HUDEP-2 (cell line): ENCODE measurements around the gene STOM.
A peak's percentile ranks its signal among the peaks of the same experiment; 100 is the strongest.
"Not testable (repeated sequence)": the region's sequence is repeated elsewhere in the genome, so short reads cannot be mapped to it uniquely, and the experiment has no call there.

Experiments
- DNase-seq, 76 experiments: peaks; one replicate each; lab custom pipeline; 2025; ENCODE audit not compliant: unreplicated experiment in 76 of 76; lab: John Stamatoyannopoulos, UW

Gene STOM

DNA sequence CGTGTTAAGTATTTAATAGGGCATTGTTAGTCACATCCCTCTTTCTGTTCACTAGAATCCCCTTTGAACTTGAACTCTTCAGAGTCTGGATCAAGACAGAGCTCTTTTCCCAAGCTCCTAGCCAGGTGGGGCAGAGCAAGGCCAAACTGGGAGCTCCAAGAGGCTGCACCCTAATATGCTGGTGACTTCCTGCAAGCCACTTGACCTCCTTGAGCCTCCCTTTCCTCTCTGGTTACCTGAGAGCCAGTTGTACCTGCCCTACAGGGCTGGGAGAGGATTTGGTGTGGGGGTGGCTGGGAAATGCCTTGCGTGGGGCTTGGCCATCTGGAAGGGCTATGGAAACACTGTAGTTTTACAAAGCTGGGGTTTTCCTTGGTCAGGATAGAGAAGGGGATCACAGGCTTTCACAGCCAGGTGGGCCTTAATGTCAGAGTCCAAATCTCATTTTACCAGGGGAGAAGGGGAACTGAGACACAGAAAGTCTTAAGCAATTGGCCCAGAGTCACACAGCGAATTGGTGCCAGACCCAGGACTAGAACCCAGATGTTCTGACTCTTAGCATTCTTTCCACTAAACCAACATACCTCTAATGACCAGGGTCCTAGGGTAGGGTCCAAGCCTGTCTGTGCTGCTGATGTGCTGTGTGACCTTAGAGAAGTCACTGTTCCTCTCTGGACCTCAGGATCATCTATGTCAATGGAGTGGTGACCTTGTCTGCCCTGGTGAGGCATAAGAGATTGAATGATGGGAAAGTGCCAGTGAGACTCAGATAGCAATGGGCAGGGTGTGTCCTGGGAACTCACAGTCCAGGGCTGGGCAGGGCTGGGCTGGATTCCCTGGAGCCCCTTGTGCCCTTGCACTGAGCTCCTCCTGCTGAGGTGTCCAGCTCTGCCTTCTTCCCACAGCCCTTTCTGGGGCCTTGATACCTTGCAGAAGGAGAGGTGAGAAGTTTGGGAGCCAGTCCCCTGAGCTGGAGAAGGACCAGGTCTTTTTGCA lies 66.3 kb downstream of the STOM start:
- DNase-seq, result no peak

DNA sequence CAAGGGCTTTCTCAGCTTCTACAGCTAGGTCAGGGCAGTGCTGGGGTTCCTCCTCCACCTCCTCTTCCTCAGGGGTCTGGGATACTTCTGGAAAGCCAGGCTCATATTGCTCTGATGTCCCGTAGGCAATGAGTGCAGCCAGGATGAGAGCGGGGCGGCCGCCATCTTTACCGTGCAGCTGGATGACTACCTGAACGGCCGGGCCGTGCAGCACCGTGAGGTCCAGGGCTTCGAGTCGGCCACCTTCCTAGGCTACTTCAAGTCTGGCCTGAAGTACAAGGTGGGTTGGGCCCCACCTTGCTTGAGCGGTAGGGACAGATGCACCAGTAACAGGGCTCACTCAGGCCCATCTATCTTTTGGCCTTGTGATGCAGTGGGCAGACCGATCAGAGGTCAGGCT lies 67.3 kb downstream of the STOM start:
- DNase-seq, result no peak

- DNase-seq, result no peak
Observed at GRCh38 chr9:121302341-121302740, 67.7 kb downstream of the STOM start.

DNA sequence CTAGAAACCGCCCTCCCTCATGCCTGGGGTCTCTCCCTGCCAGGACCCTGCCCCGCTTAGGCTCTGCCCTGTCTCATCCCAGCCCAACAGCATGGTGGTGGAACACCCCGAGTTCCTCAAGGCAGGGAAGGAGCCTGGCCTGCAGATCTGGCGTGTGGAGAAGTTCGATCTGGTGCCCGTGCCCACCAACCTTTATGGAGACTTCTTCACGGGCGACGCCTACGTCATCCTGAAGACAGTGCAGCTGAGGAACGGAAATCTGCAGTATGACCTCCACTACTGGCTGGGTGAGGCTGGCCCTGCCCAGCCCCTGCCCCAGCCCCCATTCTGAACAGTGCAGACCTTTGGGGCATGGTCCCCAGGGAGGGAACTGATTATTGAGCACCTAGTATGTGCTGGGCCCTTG lies 68.2 kb downstream of the STOM start:
- DNase-seq, result no peak

GRCh38 chr9:121300283-121301119 lies 69.5 kb downstream of the STOM start:
- no peak for DNase-seq

DNA sequence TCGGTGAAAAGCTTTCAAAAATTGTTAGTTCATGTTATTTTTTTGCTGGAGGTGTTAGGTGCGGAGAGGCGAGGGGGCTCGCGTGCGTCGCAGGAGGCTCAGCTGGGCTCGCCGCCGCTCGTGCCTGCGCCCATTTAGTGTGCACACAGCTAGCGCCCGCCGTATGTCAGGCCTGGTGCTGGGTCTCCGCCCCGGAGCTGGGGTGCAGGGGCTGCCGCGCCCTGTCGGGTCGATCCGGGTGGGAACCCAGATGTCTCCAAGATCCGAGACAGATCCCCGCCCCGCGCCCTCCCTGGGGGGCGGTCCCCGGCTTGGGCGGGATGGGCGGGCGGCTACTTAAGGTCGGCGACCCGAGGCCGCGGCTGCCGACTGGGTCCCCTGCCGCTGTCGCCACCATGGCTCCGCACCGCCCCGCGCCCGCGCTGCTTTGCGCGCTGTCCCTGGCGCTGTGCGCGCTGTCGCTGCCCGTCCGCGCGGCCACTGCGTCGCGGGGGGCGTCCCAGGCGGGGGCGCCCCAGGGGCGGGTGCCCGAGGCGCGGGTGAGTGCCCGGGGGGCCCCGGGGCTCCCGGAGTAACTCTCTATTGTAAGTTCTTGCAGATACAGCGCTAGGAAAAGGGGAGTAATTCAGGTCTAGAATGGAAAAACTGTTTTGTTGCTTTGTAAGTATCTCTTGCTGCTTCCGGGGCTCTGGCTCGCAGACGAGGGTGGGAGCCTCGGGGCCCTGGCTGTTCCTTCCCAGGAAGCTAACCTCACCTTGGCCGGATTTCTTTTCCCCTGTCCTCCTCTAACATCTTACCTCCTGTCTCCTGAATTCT lies 70.4 kb downstream of the STOM start:
- peak in 1 of 76 experiments; percentile 16 for DNase-seq

DNA sequence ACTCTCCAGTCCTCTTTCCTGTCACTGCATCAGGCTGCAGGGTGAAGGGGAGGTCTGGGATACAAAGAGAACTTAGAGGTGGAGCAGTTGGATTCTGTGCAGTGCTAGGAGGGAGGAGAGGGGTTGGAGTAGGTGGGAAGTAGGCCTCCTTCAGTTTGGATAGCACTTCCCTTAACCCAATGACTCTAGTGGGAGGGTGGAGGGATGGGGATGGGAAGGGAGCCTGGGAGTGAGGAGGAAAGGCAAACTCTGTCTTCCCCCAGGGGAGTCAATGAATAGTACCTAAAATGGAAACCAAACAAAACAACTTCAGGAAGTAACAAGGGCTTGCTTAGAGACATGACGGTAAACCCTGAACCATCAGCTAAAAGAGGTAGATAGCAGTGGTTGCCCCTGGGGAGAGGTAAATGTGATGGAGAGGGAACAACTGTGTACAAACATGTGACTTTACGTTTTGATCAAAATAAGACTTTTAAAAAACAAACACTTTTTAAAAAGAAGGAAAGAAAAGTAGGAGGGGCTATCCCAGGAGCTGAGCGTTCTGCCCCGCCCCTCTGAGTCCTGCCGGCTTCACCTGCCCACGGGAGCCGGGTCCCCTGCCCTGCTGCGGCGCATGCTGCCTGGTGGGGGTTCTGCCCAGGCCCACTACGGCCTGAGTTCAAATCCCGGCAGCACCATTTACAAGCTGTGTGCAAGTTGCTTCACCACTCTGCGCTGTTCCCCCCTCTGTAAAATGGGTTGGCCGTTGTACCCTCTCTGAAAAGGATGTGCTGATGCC lies 71.2 kb downstream of the STOM start:
- DNase-seq, result no peak

GRCh38 chr9:121298016-121298538 lies 72.0 kb downstream of the STOM start:
- no peak for DNase-seq

DNA sequence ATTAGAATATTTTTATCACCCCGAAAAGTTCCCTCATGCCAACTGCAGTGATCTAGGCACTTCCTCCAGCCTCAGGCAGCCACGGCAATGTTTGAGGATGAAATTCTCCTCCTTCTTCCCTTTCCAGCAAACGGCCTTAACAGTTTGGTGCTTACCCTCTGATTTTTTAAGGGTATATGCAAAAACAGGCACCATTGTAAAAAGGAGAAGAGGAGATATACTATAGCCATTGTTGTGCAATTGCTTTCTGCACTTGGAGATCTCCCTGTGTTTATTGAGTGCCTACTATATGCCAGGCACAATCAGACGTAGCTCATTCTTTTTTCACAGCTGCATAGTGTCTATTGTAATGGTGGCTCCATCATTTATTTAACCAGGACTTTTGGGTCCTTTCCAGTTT lies 72.7 kb downstream of the STOM start:
- DNase-seq, result no peak

- DNase-seq, result no peak
Observed at GRCh38 chr9:121296213-121297127, 73.6 kb downstream of the STOM start.

GRCh38 chr9:121295662-121296191 lies 74.3 kb downstream of the STOM start:
- DNase-seq, result no peak

- DNase-seq, result no peak
Observed at GRCh38 chr9:121294866-121295661, 75.0 kb downstream of the STOM start.

DNA sequence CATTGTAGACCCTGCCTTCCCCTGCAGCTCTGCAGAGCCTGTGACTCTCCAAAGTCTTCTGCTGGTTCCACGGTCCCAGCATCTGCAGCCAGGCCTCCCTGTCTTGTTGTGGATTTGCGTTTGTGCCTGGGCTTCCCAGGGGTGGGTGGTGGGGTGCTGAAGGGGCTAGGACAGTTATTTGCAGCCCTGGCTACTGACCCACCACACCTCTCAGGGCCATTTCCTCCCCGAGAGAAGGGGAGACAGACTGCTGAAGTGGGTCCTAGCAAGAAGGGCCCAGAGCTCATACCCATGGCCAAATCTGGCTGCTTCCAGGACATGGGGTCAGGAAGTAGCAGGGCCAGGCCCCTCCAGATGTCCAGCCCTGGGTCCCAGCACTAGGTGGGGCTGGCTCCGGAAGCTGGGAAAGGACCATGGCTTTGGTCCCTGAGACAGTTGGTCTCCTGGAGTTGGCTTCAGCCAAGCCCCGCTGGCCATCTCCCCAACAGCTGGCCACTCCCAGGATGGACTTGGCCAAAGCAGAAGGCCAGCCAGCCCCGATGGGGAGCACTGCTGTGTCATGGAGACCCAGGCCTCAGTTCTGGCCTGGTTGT lies 75.8 kb downstream of the STOM start:
- no peak for DNase-seq

DNA sequence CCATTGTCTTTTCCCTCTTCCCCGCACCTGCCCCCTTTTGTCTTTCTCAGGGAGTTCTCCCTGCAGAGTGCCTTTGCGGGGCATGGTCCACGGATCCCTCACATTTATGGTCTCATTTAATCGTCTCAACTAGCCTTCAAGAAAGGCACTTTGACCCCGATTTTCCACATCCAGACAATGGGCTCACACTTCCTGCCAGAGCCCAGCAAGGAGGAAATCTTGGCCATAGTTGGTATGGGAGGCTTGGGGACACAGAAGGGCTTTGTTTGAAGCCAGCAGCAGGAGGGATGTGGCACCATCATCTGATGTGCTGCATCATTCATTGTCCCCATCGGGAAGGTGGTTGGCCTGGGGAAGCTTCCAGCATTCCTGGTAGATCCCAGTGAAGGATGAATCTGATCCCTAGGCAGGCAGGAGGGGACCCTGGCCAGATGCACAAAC lies 77.2 kb downstream of the STOM start:
- no peak for DNase-seq

GRCh38 chr9:121292051-121292450 lies 78.0 kb downstream of the STOM start:
- no peak for DNase-seq

DNA sequence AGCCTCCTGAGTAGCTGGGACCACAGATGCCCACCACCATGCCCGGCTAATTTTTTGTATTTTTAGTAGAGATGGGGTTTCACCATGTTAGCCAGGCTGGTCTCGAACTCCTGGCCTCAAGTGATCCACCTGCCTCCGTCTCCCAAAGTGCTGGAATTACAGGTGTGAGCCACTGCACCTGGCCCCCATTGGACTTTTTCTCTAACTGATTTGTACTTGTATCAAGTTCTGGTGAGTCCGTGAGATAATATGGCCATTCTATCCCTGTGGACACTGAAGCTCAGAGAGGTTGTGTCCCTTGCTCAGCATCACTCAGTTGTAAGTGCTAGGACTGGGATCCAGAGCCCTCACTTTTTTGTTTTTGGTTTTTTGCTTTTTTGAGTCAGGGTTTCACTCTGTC lies 78.5 kb downstream of the STOM start:
- not testable (repeated sequence) for DNase-seq

DNA sequence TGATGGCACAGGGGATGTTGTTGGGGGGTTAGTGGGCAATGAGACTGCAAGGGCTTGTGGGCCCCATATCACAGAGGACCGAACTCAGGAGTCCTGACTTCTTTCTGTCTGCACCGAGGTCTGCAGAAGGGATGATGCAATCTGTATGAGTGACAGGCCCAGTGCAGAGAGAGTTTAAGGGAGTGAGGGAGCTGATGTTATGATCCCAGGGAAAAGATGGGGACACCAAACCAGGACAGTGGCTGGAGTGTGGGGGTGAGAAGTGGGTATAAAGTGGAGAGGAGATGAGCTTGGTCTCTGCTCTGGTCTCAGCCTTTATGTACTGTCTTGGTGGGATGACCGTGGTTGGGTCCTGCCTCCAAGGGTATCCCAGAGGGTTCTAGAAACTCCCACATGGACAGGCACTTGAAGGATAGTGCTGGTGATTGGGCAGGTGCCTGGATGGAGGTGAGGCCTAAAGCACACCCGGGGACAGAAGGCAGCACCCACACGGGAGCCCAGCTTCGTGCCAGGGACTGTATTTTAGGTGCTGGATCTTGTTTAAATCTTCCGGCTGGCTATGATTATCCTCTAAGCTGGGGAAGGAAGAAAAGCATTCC lies 80.2 kb downstream of the STOM start:
- no peak for DNase-seq
